Large intestine (tissue), 3 donors: ENCODE measurements around the gene NEK7. TPM values are rescaled to one million over a fixed set of nuclear protein-coding genes. Genes with fewer than 3 reads are reported as not detected.

ENCODE experiments used
- DNase-seq, 2 donors: peaks; one replicate each; pipeline versions ENCODE4 v3.0.0 to v3.0.0-alpha.2; 2013
- H3K27ac ChIP-seq: one replicate; pipeline ENCODE4 v1.5.1; 2013; ENCODE audit warnings: low read length
- H3K27me3 ChIP-seq: 2 replicates; pipeline ENCODE4 v1.6.1; 2013; ENCODE audit warnings: low read length; ENCODE audit not compliant: control insufficient read depth, insufficient read depth
- H3K36me3 ChIP-seq: 2 replicates; pipeline ENCODE4 v1.6.1; 2013; ENCODE audit warnings: low read length; ENCODE audit not compliant: control insufficient read depth, insufficient read depth
- H3K4me1 ChIP-seq: one replicate; pipeline ENCODE4 v1.6.1; 2013; ENCODE audit warnings: low read length; ENCODE audit not compliant: control insufficient read depth, insufficient read depth
- H3K4me3 ChIP-seq: one replicate; pipeline ENCODE4 v1.5.1; 2013; ENCODE audit warnings: low read length
- H3K9me3 ChIP-seq: one replicate; pipeline ENCODE4 v1.6.1; 2013; ENCODE audit warnings: mild to moderate bottlenecking, low read depth, low read length, moderate library complexity; ENCODE audit not compliant: control insufficient read depth
- WGBS: methylation state at CpG from one replicate; pipeline ENCODE4 v1.1.5; 2013; ENCODE audit warnings: low lambda C conversion rate; ENCODE audit not compliant: insufficient coverage; 5-methylcytosine and 5-hydroxymethylcytosine counted together
- polyA plus RNA-seq: library from polyadenylated mRNA; unstranded; fragments of 120-200 nt; gene quantifications from one replicate; pipeline ENCODE4 v1.2.1, GENCODE V29; 2013

NEK7 gene
- polyA plus RNA-seq, 1 donor, result 43.2 TPM

DNA sequence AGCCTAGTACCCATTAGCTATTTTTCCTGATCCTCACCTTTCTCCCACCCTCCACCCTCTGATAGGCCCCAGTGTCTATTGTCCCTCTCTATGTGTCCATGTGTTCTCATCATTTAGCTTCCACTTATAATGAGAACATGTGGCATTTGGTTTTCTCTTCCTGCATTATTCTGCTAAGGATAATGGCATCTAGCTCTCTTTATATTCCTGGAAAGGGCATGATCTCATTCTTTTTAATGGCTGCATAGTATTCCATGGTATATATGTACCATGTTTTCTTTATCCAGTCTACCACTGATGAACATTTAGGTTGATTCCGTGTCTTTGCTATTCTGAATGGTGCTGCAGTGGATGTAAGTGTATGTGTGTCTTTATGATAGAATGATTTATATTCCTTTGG is 178.9 kb downstream of the NEK7 start:
- H3K27me3 ChIP-seq, result peaks cover 2% of the 10 kb centered on the region
- H3K9me3 ChIP-seq, result no peaks in the 10 kb centered on the region
- no peaks in the 10 kb centered on the region for H3K36me3 ChIP-seq
- WGBS, result no CpG with 5 or more reads among the region's 1 CpG
- no peak overlapping the region for H3K4me3 ChIP-seq
- no peak for DNase-seq
- H3K4me1 ChIP-seq, result no peaks in the 10 kb centered on the region
- H3K27ac ChIP-seq, result no peak overlapping the region

DNA sequence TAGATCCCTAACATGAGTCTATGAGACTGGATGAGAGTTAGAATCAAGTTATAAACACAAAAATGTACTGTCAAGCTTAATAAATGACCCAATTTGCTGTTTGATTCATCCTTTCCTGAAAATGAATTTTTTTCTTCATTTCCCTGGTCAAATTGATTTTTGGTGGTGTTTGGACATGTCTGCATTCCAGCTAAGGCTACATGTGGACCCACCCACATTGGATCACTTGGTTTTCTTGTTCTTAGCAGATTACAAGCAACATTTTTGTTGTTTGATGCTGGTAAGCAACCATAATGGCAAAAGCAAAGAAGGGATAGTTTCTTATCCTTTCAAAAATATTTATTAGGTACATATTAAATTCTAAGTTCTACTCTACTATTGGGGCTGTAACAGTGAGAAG is 181.1 kb downstream of the NEK7 start:
- Histone ChIP-seq H3K4me3 (no peak overlapping the region), H3K27me3 (no peaks in the 10 kb centered on the region), H3K27ac (no peak overlapping the region), H3K4me1 (no peaks in the 10 kb centered on the region), H3K36me3 (no peaks in the 10 kb centered on the region), H3K9me3 (no peaks in the 10 kb centered on the region)
- DNase-seq, result no peak

- Histone ChIP-seq H3K36me3 (no peaks in the 10 kb centered on the region), H3K27me3 (no peaks in the 10 kb centered on the region), H3K4me1 (no peaks in the 10 kb centered on the region), H3K9me3 (no peaks in the 10 kb centered on the region), H3K27ac (no peak overlapping the region), H3K4me3 (no peak overlapping the region)
- WGBS, result no CpG with 5 or more reads among the region's 1 CpG
- DNase-seq, result no peak
Measured at GRCh38 chr1:198340139-198340538, 183.3 kb downstream of the NEK7 start.

- Histone ChIP-seq H3K4me1 (no peaks in the 10 kb centered on the region), H3K4me3 (no peak overlapping the region), H3K27me3 (no peaks in the 10 kb centered on the region), H3K27ac (no peak overlapping the region), H3K9me3 (no peaks in the 10 kb centered on the region), H3K36me3 (no peaks in the 10 kb centered on the region)
- WGBS, result no CpG with 5 or more reads among the region's 3 CpGs
- no peak for DNase-seq
Measured at GRCh38 chr1:198346178-198346577, 189.4 kb downstream of the NEK7 start.

GRCh38 chr1:198350456-198350855 is 193.7 kb downstream of the NEK7 start:
- Histone ChIP-seq H3K27ac (no peak overlapping the region), H3K27me3 (no peaks in the 10 kb centered on the region), H3K9me3 (no peaks in the 10 kb centered on the region), H3K4me3 (no peak overlapping the region), H3K4me1 (no peaks in the 10 kb centered on the region), H3K36me3 (no peaks in the 10 kb centered on the region)
- no peak for DNase-seq

GRCh38 chr1:198352975-198353695 is 196.3 kb downstream of the NEK7 start:
- no peak for DNase-seq
- Histone ChIP-seq H3K9me3 (no peaks in the 10 kb centered on the region), H3K36me3 (no peaks in the 10 kb centered on the region), H3K27ac (no peak overlapping the region), H3K27me3 (no peaks in the 10 kb centered on the region), H3K4me1 (no peaks in the 10 kb centered on the region), H3K4me3 (no peak overlapping the region)
- WGBS, result 100% methylated on average over 1 of the region's 5 CpGs

GRCh38 chr1:198357937-198358336 is 201.1 kb downstream of the NEK7 start:
- 50% methylated on average over 1 of the region's 2 CpGs for WGBS

GRCh38 chr1:198359024-198359653 is 202.3 kb downstream of the NEK7 start:
- no peaks in the 10 kb centered on the region for H3K9me3 ChIP-seq
- H3K4me1 ChIP-seq, result no peaks in the 10 kb centered on the region
- no peaks in the 10 kb centered on the region for H3K27me3 ChIP-seq
- H3K36me3 ChIP-seq, result no peaks in the 10 kb centered on the region
- peak in 1 of 2 donors; percentile 1 for DNase-seq
- no peak overlapping the region for H3K27ac ChIP-seq
- WGBS, result no CpG with 5 or more reads among the region's 6 CpGs
- no peak overlapping the region for H3K4me3 ChIP-seq

More at GRCh38 chr1:198357937-198358336, 201.1 kb downstream of the NEK7 start:
- H3K36me3 ChIP-seq, result no peaks in the 10 kb centered on the region
- no peaks in the 10 kb centered on the region for H3K9me3 ChIP-seq
- DNase-seq, result no peak
- no peaks in the 10 kb centered on the region for H3K4me1 ChIP-seq
- no peak overlapping the region for H3K4me3 ChIP-seq
- H3K27me3 ChIP-seq, result no peaks in the 10 kb centered on the region
- H3K27ac ChIP-seq, result no peak overlapping the region

GRCh38 chr1:198360208-198360729 is 203.5 kb downstream of the NEK7 start:
- Histone ChIP-seq H3K4me1 (no peaks in the 10 kb centered on the region), H3K9me3 (no peaks in the 10 kb centered on the region), H3K27me3 (no peaks in the 10 kb centered on the region), H3K4me3 (no peak overlapping the region), H3K27ac (no peak overlapping the region), H3K36me3 (no peaks in the 10 kb centered on the region)
- DNase-seq, result no peak
- WGBS, result no CpG with 5 or more reads among the region's 4 CpGs

- H3K4me1 ChIP-seq, result no peaks in the 10 kb centered on the region
- H3K36me3 ChIP-seq, result no peaks in the 10 kb centered on the region
- DNase-seq, result no peak
- no peaks in the 10 kb centered on the region for H3K27me3 ChIP-seq
- H3K4me3 ChIP-seq, result no peak overlapping the region
- H3K9me3 ChIP-seq, result no peaks in the 10 kb centered on the region
- WGBS, result 100% methylated on average over 1 of the region's 3 CpGs
- no peak overlapping the region for H3K27ac ChIP-seq
Measured at GRCh38 chr1:198361237-198361767, 204.5 kb downstream of the NEK7 start.
